Endometrium (tissue), 2 donors: ENCODE results near the gene MAN1A1.
A peak's percentile ranks its signal among the peaks of the same experiment; 100 is the strongest.

ENCODE experiments used
- FAIRE-seq: peaks from 2 replicates; lab custom pipeline; 2012; peaks lifted over from hg19 to GRCh38; lab: Jason Lieb, UNC
- donor health status: control.
- donor health status: control.

MAN1A1 gene

DNA sequence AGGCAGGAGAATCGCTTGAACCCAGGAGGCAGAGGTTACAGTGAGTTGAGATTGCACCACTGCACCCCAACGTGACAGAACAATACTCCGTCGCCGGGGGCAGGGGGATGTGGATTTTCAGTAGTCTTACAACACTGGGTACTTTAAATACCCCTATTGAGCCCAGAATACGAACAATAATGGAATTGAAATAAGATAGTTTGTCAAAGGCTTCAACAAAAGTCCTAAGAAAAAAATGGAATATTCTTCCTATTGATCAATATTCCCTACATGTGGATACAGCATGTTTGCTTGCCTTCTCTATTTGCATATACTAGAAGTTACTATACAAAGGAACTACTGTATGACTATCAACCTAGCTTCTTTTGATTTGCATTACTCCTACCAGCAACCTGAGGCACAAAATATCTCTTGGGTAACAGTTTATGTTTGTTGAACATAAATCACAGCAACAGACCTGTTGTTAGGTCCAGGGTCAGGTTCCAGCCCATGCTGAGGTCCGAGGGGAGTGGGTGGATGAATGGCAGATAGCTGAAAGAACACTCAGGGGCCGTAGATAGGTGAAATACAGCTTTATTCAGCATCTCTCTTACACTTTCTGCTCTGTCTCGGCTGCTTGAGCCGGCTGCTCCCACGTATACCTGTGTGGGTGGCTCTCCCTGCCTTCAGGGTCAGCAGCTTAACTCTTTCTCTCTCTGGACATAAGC is 23.8 kb downstream of the MAN1A1 start:
- no peak for FAIRE-seq

DNA sequence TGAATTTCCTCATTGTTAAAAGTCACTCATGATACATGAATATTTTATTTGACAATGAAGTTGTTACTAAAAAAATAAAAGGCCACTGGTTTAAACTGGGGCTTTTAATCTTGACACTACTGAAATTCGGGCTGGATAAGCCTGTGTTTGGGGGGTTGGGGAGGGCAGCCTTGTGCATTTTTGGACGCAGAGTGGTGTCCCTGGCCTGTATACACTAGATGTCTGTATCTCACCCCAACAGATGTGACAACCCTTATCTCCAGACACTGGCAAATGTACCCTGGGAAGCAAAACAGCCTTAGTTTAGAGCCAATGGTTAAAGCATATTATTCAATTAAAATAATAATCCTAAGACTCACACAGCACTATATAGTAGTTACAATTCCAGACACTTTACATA is 24.8 kb downstream of the MAN1A1 start:
- no peak for FAIRE-seq

DNA sequence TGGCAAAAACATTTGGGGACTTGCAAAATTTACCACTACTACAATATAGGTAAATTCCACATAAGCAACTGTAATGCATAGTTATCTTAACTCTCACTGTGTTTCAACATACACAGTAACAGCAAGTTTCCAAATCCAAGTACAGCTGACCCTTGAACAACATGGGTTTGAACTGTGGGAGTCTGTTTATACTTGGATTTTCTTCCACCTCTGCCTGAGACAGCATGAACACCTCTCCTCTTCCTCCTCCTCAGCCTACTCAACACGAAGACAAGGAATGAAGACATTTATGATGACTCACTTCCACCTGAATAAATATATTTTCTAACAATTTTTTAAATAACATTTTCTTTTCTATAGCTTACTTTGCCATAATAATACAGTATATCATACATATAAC is 25.6 kb downstream of the MAN1A1 start:
- no peak for FAIRE-seq

DNA sequence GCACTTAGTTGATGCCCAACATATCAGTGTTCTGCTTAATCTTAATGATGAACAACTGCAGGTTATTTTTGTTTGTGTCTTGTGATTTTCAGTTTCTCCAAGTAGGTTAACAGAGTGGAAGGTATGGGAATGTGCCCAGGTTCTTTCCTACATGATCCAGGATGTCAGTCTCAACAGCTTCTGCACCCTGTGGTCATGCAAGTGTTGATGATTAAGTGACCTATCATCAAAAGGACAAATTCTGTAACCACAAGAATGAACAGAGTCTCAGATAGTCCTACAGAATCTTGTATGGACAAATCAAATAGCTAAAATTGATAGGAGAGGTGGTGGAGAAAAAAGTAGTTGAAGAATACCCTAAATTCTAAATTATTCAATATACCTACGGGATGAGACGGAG is 26.1 kb downstream of the MAN1A1 start:
- no peak for FAIRE-seq

DNA sequence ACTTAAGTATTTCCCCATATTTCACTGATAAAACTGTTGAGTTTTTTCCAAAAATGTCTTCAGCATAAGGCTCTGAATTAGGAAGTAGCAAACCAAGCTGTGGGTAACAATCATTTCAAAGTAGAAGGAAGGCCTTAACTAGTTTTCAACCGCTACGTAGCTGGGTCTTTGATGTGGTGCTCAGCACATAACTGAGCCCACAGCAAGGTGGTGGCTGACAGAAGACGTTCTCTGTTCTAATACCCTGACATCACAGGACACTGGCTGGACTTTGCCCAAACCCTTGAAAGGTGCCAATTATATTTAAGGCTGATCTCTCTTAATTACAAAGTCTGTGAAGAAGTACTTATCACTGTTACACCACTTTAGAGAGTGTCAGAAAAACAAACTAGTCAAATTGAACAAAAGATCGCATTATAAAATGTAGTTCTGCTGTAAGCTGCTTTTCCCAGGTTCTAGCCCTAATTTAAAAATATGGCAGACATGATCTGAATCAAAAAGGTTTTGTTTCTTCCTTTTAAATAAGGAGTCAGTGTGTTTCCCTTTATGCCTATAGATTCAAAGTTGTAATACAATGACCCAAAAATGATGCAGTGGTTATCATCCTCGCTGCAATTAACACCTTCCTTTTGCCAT is 26.7 kb downstream of the MAN1A1 start:
- no peak for FAIRE-seq

DNA sequence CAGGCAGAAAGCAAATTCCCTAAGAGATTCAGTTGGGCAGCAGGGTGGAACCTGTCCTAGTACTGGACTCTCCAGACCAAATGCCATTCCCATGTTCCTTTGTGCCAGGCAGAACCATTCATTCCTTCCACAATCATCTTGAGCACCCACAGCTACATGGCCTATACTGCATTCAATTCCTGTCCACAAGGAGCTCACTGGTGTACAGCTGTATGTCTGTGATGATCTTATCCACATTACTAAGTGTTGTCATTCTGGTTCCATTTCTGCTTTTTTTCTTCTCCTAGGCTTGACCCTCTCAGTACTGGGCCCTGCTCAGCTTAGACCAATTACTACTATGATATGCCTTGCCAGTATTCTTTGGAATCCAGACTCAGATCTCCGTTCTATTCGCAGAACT is 27.5 kb downstream of the MAN1A1 start:
- no peak for FAIRE-seq

DNA sequence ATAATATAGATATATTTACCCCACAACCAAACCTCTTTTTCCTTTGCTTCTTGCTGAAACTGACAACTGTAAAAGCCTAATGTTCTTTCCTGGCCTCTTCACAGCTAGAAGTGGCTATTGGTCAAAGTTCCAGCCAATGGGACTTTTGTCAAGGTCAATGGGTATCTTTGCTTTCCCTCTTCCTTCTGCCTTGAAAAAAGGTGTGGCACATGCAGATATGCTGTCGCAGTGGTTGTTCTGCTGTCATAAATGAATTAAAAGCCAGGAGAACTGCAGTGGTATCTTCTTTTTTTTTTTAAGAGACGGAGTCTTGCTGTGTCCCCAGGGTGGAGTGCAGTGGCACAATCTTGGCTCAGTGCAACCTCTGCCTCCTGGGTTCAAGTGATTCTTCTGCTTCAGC is 29.9 kb downstream of the MAN1A1 start:
- no peak for FAIRE-seq

DNA sequence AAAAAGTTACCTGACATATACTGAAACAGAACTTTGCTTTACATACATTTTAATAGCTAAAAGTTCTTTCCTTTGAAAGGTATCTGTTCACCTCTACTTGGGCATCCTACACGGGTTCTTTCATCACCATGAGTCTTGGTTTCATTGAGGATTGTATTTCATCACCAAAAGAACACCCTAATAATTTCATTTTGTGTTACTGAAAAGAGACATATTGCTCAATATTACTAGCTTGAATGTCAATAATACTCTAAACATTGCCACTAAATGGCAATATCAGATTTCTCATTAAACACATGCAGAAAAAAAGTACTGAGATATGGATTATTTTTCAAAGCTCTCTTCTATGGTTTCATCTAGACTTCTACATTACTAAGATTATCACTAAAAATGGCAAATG is 30.8 kb downstream of the MAN1A1 start:
- FAIRE-seq: no peak

DNA sequence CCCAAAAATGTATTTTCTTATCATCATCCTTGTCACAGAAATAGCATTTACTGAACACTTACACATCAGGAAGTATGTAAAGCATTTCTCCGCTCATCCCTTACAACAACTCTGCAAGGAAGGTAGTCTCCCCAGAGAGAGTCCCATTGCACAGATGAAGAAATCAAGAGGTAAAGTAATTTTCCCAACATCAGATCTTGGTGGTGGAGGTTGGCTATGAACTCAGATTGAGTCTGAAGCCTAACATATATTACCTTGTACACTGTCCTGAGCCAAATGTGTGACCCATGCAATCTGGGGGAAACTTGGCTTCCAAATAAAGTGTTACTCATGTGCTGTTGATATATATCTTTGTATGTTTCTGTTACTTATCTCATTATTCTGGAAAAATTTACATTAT is 31.4 kb downstream of the MAN1A1 start:
- no peak for FAIRE-seq

DNA sequence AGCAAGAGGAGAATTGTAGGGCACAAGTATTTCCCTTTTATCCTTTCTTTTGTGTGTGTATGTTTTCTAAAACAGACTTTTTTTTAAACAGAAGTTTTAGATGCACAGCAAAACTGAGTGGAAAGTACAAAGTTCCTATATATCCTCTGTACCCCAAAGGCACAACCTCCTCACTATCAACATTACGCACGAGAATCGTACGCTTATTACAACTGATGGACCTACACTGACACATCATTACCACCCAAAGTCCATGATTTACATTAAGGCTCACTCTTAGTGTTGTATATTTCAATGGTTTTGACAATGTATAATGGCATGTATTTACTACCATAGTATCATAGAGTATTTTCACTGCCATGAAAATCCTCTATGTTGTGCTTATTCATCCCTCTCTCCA is 32.6 kb downstream of the MAN1A1 start:
- no peak for FAIRE-seq

DNA sequence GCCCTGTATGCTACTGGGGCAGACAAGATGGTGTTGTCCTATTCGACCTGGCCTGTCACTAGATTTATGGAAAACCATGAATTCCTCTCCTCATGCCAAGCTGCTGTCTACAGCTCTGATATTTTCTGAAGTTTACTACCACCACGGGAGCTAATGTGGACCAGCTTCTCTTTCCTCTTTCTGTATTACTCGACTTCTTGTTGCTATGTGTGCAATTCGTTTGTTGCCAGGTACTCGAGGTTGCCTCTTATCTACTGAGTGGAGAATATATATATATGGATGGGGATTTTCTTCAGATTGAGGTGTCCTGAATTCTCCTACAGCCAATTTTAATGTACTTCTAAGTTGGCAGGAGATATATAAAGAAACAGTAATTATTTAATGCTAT is 34.7 kb downstream of the MAN1A1 start:
- no peak for FAIRE-seq

DNA sequence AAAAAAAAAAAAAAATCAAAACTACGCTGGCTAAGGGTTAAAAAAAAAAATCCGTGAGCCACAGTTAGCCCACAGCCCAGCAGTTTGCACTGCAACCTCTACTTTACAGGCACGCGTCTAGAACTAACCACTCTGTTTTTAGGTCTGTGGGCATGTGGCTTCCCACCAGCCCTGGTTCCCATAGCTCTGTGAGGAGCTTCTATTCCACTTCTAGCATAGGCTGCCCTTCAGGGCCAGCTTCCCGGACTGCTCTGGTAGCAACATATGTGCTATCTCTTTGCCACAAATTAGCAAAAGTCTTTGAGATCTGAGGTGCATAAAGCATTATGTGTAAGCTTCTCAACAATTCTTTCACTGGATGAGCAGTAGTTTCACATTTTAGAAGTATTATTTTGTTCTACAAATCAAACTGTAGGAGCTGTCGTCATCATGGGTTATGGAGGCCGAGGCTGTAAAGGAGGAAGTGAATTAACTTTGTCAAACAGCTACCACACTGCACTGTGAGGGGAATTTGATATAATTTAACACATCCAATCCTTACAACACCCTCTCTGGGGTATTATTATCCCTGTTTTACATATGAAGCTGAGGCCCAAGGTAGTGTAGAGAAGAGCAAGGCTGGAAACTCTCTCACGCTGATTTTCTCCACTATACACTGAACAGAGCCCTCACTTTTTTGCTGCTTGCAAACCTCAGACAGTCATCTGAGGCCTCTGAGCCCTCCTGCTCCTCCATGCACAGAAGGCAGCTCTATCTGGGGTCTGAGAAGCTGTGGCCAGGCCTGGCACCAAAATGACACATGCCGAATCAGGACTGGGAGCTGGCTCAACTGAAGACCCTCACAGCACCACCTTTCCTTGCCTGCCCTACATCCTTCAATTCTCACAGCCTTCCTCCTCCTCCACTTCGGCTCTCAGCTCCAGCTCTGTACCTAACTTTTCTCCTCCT is 35.4 kb downstream of the MAN1A1 start:
- no peak for FAIRE-seq

DNA sequence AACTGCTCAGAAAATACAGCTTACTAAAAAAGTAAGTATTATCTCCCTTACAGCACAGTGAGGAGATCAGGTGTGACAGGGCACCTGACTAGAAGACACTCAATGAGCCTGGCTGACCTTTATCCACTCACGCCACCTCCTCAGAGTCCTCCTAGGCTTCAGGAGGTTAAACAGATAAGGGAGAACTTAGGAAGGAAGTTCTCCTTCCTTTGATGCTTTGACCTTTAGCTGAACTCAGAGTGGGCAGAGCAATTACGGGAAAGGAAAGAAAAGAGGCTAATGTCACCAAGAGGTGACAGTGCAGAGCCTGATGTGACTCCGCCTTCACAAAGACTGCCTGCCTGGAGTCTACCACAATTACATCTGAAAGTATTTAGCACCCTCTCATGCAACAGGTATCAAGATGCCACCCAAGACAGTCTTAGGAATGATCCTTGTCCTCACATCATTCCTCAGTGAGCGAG is 36.7 kb downstream of the MAN1A1 start:
- FAIRE-seq: no peak

DNA sequence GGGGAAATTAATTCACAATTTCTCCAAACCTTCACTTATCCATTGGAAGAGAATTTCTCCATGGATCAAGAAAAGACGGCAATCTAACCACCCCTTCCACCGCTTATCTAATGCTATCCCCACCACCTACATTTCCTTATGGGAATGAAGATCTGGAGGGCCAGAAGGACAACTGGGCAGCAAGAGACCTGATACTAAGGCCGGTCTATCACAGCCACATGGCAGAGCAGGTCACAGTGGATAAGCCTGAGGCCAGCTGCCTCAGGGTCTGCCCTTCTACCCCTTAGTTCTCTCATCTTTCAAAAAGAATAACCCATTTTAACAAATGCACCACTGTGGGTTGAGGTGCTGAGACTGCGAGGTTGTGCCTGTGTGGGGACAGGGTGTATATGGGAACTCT is 37.1 kb downstream of the MAN1A1 start:
- FAIRE-seq: no peak

DNA sequence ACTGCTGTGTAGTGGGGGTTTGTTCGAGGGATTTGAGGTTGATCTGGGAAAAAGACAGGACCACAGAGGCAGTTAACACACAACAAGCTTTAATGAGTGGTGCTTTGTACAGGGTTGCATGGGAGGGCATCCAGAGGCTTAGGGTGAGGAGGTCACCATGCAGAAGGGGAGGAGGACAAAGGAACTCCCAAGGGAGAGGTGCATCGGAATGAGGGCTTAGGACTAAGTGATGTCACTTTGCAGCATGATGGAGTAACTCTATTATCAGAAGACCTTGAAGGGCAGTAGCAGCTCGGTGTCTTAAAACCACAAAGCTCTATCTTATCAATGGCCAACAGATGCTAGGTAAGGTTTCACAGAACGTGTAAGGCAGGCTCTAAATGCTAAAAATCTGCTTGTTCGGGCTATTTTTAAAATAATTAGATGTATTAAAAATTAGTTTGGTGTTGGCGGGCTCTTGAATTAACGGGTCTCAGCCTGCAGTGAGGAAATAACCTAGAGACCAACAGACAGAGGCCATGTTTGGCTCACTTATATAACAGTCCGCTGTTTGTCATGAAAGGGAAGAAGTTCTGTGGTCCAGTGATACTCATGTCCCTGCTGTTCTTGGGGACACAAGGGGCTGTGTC is 37.9 kb downstream of the MAN1A1 start:
- no peak for FAIRE-seq

DNA sequence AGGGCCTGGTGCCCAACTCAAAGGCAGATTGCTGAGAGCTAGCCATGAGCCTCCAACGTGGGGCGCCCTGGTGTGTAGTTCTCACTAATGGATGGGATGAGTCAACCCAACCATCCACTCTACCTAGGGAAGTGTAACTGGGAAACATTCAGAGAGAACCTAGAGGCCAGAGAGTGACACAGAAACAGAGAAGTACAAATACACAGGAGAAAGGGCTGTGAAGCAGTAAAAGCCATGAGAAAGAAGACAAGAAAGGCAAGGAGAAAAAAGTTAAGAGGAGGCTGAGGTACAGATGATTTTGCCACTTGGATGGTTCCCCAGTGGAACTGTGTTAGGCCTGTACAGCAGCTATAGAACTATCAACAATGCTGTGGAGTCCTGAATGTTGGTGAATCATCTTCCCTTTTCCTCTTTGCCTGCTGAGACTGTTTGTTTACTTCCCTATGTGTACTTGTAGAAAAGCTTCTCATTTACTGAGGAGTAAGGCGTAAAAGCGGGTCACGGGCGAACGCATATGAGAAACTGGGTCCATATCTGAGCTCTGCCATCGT is 39.0 kb downstream of the MAN1A1 start:
- FAIRE-seq: no peak

DNA sequence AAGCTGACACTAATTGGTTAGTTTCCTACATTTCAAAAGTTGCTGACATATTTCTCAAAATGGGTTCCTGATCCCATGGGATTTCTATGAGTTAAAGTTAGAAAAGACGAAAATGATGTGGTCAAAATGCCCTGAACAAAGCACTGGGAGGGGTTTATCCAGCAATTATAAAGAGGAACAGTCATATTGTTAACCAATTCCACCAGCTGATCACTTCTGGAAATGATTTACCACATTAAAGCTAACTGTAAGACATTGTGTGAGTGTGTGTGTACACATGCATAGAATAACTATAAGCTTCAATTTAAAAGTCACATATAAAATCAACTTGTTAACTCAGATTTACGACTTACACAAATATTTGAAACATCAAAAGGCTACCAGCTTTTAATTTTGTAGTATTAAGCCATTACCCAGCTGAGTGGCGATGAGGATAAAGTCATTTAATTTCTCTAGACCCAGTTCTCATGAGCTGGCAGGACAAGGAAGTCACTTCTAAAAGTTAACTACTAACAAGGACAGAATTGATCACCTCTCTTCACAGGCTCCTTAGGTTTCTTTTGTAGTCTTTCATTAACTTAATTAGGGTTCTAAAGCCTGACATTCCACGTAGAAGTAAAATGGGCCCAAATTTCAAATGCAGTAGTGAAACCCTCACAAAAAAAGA is 40.4 kb downstream of the MAN1A1 start:
- peak; percentile 31 for FAIRE-seq

DNA sequence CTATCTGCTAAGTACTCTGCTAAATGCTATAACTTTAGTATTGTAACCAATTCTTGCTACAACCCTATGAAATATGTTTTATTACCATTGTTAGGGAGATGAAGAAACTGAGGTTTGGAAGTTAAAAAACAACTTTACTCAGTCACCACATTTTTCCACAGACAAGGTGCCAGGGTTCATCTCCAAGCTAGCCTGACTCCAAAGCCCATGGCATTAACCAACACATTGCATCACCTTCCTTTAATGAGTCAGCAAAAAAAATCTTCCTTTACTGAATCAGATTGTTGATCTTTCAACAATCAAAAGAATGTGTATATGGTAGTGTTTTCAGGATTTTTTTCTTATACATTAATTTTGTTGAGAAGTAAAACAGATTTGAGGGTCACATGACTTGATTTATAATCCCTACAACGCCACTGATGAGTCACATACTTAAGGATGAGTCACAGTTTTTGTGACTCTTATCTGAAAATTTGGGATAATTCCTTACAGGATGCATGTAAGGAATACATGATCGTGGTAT is 41.5 kb downstream of the MAN1A1 start:
- no peak for FAIRE-seq

DNA sequence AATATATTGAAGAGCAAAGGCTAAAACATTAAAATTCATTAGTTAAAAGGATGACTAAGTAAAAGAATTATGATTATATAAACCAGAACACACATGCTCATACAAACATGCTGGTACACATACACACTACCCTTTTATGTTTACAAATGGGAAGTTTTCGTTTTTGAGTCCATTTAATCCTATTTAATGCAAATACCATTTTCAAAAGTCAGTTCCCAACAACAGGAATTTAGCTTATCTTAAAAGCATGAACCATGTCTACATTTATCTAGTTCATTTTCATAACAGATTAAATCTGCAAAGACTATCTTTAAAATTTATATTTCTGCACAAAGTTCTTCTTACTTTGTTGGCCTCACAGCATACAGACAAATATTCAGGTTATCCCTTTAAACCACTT is 42.5 kb downstream of the MAN1A1 start:
- FAIRE-seq: peak; percentile 15

DNA sequence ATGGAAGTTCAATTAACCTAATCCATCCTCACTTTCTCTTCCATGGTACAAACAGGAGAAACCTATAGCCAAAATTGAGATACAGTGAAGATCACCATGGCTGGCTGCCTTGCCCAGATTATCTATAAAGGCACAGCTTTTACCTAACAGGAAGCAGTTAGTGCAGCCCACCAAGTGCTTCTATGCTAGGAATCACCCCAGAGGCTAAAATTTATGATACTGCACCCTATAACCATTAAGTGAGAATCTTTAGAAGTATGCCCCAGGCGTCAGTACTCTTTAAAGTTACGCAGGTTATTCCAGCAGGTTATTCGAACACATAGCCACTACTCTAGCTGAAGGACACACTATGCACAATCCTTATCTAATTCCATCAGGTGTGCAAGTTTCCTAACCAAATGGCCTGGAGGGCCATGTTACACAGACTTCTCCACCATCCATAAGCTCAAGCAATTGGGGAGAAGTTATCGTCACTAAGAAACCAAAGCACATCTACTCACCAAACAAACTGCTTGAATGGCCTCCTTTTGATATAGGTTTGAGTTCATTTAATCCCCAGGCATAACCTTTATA is 43.1 kb downstream of the MAN1A1 start:
- FAIRE-seq: no peak
